HepG2 (cell line): ENCODE measurements around the gene KRT14. TPM values are rescaled to one million over a fixed set of nuclear protein-coding genes. Genes with fewer than 3 reads are reported as not detected.

Source experiments
- CEBPB ChIP-seq: IDR thresholded peaks from 2 replicates; pipeline ENCODE4 v1.6.1; 2011; ENCODE audit warnings: low read depth, low read length, improper control_type of control experiment, borderline replicate concordance
- ETV5 ChIP-seq: IDR thresholded peaks from 2 replicates; pipeline ENCODE4 v1.6.1; 2018; ENCODE audit warnings: missing biosample characterization, missing genetic modification reagents, inconsistent platforms, borderline replicate concordance
- GATAD2A ChIP-seq: IDR thresholded peaks from 2 replicates; pipeline ENCODE4 v1.6.1; 2016
- KLF13 ChIP-seq: sonication (generic); formaldehyde crosslinking; IDR thresholded peaks from 2 replicates; pipeline ENCODE4 v1.4.0; 2020; ENCODE audit warnings: mild to moderate bottlenecking, missing genetic modification reagents
- ZNF530 ChIP-seq: sonication (generic); formaldehyde crosslinking; IDR thresholded peaks from 2 replicates; pipeline ENCODE4 v1.5.0; 2020; ENCODE audit warnings: low read depth, mild to moderate bottlenecking, missing genetic modification reagents
- polyA plus RNA-seq, 8 experiments: library from polyadenylated mRNA; depleted of rRNA in 3 of 8; stranded (reverse) in 7 of 8; unstranded in 1 of 8; fragments of >200 nt; fragmentation: Illumina TruSeq in 4 of 8; extraction: Trizol in 4 of 8; gene quantifications; 2 replicates each; pipeline versions ENCODE4 v1.2.1 to v1.2.3, GENCODE V29; 2011 to 2016; ENCODE audit warnings: low read depth in 4 of 8, missing spikeins in 1 of 8, mixed read lengths in 1 of 8; ENCODE audit not compliant: insufficient read depth in 1 of 8
- total RNA-seq, 5 experiments: library from RNA; depleted of rRNA; stranded (reverse); fragments of >200 nt; fragmentation: Illumina TruSeq; extraction: Trizol; gene quantifications; 2 replicates each; pipeline ENCODE4 v1.2.3, GENCODE V29; 2016; ENCODE audit warnings: low read depth in 1 of 5
- TF ChIP-seq, protein P1 (sequence below): sonication (generic); formaldehyde crosslinking; IDR thresholded peaks from 2 replicates; pipeline ENCODE4 v1.5.1; 2020; ENCODE audit warnings: missing genetic modification reagents, mild to moderate bottlenecking, borderline replicate concordance

The KRT14 gene
- total and polyA plus RNA-seq, 2 of the 13 experiments (the other 11 are each of a cell fraction or from before 2014, with no cell fraction given): 0.09 TPM; not detected in 1

DNA sequence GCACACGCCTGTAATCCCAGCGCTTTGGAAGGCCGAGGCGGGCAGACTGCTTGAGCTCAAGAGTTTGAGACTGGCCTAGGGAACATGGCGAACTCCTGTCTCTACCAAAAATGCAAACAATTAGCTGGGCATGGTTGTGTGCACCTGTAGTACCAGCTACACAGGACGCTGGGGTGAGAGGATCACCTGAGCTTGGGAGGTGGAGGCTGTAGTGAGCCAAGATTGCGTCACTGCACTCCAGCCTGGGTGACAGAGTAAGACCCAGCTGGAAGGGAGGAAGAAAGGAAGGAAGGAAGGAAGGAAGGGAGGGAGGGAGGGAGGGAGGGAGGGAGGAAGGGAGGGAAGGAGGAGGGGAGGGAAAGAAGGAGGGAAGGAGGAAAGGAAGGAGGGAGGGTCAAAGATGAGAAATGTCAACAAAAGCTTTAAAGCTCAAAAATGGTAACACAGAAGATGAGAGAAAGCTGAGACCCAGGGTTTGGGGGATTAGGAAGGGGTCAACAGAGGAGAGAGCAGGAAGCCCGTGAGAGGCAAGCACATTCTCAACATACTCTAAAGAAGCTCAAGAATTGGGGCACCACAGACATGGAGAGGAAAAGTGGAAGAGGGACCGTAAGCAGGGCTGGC, 53.6 kb downstream of the KRT14 start (continued):
- TF ChIP-seq KLF13 (CRISPR knock-in tag) (no peak), ZNF530 (CRISPR knock-in tag) (no peak), CEBPB (peak; percentile 68), GATAD2A (no peak), ETV5 (CRISPR knock-in tag) (no peak)
- TF ChIP-seq, protein P1, sequence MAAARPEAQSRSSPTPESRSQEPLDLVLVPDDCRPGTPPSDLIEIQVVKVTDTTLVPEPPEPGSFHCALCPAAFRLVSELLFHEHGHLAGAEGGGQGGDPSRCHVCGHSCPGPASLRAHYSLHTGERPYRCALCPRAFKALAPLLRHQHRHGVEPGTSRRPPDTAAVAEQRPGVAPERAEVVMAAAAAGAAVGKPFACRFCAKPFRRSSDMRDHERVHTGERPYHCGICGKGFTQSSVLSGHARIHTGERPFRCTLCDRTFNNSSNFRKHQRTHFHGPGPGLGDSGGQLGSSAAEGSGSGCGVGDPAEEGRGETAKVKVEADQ (CRISPR knock-in tag): no peak

Other genes starting within 250 kb of the KRT14 start
- gene KRT33A, start 236.1 kb downstream of the KRT14 start, total RNA-seq (2016; rRNA removed; fragmentation: Illumina TruSeq; extraction: Trizol): not detected in 2 replicates
- gene KRT33A, start 236.1 kb downstream of the KRT14 start, polyA plus RNA-seq (2011; rRNA removed): not detected in 2 replicates
- gene KRT33B, start 217.1 kb downstream of the KRT14 start, total RNA-seq (2016; rRNA removed; fragmentation: Illumina TruSeq; extraction: Trizol): not detected in 2 replicates
- gene KRT33B, start 217.1 kb downstream of the KRT14 start, polyA plus RNA-seq (2011; rRNA removed): not detected in 2 replicates
- not detected in 2 replicates for gene KRT34, start 204.6 kb downstream of the KRT14 start, total RNA-seq (2016; rRNA removed; fragmentation: Illumina TruSeq; extraction: Trizol)
- gene KRT34, start 204.6 kb downstream of the KRT14 start, polyA plus RNA-seq (2011; rRNA removed): 0.05 TPM in 1 of 2 replicates, not detected in the other
- not detected in 2 replicates for gene KRT31, start 189.3 kb downstream of the KRT14 start, total RNA-seq (2016; rRNA removed; fragmentation: Illumina TruSeq; extraction: Trizol)
- 0.05 TPM in 2 replicates for gene KRT31, start 189.3 kb downstream of the KRT14 start, polyA plus RNA-seq (2011; rRNA removed)
- not detected in 2 replicates for gene KRT37, start 162.3 kb downstream of the KRT14 start, total RNA-seq (2016; rRNA removed; fragmentation: Illumina TruSeq; extraction: Trizol)
- gene KRT37, start 162.3 kb downstream of the KRT14 start, polyA plus RNA-seq (2011; rRNA removed): 0.69 and 0.76 TPM in 2 replicates
- gene KRT38, start 145.9 kb downstream of the KRT14 start, total RNA-seq (2016; rRNA removed; fragmentation: Illumina TruSeq; extraction: Trizol): not detected in 2 replicates
- not detected in 2 replicates for gene KRT38, start 145.9 kb downstream of the KRT14 start, polyA plus RNA-seq (2011; rRNA removed)
- not detected in 2 replicates for gene KRT32, start 119.5 kb downstream of the KRT14 start, total RNA-seq (2016; rRNA removed; fragmentation: Illumina TruSeq; extraction: Trizol)
- gene KRT32, start 119.5 kb downstream of the KRT14 start, polyA plus RNA-seq (2011; rRNA removed): not detected in 2 replicates
- gene KRT35, start 105.7 kb downstream of the KRT14 start, total RNA-seq (2016; rRNA removed; fragmentation: Illumina TruSeq; extraction: Trizol): not detected in 2 replicates
- gene KRT35, start 105.7 kb downstream of the KRT14 start, polyA plus RNA-seq (2011; rRNA removed): not detected in 2 replicates
- not detected in 2 replicates for gene KRT36, start 97.0 kb downstream of the KRT14 start, total RNA-seq (2016; rRNA removed; fragmentation: Illumina TruSeq; extraction: Trizol)
- not detected in 2 replicates for gene KRT36, start 97.0 kb downstream of the KRT14 start, polyA plus RNA-seq (2011; rRNA removed)
- not detected in 2 replicates for gene KRT13, start 81.3 kb downstream of the KRT14 start, total RNA-seq (2016; rRNA removed; fragmentation: Illumina TruSeq; extraction: Trizol)
- gene KRT13, start 81.3 kb downstream of the KRT14 start, polyA plus RNA-seq (2011; rRNA removed): 0.30 TPM in 1 of 2 replicates, not detected in the other
- 0.46 and 0.94 TPM in 2 replicates for gene KRT15, start 68.0 kb downstream of the KRT14 start, total RNA-seq (2016; rRNA removed; fragmentation: Illumina TruSeq; extraction: Trizol)
- gene KRT15, start 68.0 kb downstream of the KRT14 start, polyA plus RNA-seq (2011; rRNA removed): 0.63 and 1.2 TPM in 2 replicates
- 114 and 131 TPM in 2 replicates for gene KRT19, start 58.6 kb downstream of the KRT14 start, total RNA-seq (2016; rRNA removed; fragmentation: Illumina TruSeq; extraction: Trizol)
- 142 and 154 TPM in 2 replicates for gene KRT19, start 58.6 kb downstream of the KRT14 start, polyA plus RNA-seq (2011; rRNA removed)
- gene KRT9, start 14.8 kb downstream of the KRT14 start, total RNA-seq (2016; rRNA removed; fragmentation: Illumina TruSeq; extraction: Trizol): not detected in 2 replicates
- not detected in 2 replicates for gene KRT9, start 14.8 kb downstream of the KRT14 start, polyA plus RNA-seq (2011; rRNA removed)
- gene KRT16, start 25.9 kb upstream of the KRT14 start, total RNA-seq (2016; rRNA removed; fragmentation: Illumina TruSeq; extraction: Trizol): not detected in 2 replicates
- 0.07 TPM in 1 of 2 replicates, not detected in the other for gene KRT16, start 25.9 kb upstream of the KRT14 start, polyA plus RNA-seq (2011; rRNA removed)
- 0.52 and 0.82 TPM in 2 replicates for gene KRT17, start 37.7 kb upstream of the KRT14 start, total RNA-seq (2016; rRNA removed; fragmentation: Illumina TruSeq; extraction: Trizol)
- gene KRT17, start 37.7 kb upstream of the KRT14 start, polyA plus RNA-seq (2011; rRNA removed): 0.38 and 0.47 TPM in 2 replicates
- 147 and 199 TPM in 2 replicates for gene EIF1, start 102.0 kb upstream of the KRT14 start, total RNA-seq (2016; rRNA removed; fragmentation: Illumina TruSeq; extraction: Trizol)
- 388 and 517 TPM in 2 replicates for gene EIF1, start 102.0 kb upstream of the KRT14 start, polyA plus RNA-seq (2011; rRNA removed)
- gene GAST, start 125.4 kb upstream of the KRT14 start, total RNA-seq (2016; rRNA removed; fragmentation: Illumina TruSeq; extraction: Trizol): 0.42 TPM in 1 of 2 replicates, not detected in the other
- gene GAST, start 125.4 kb upstream of the KRT14 start, polyA plus RNA-seq (2011; rRNA removed): 0.32 and 0.65 TPM in 2 replicates
- gene HAP1, start 147.7 kb upstream of the KRT14 start, total RNA-seq (2016; rRNA removed; fragmentation: Illumina TruSeq; extraction: Trizol): 0.07 and 0.08 TPM in 2 replicates
- gene HAP1, start 147.7 kb upstream of the KRT14 start, polyA plus RNA-seq (2011; rRNA removed): 0.07 and 0.30 TPM in 2 replicates
- 20.6 and 20.9 TPM in 2 replicates for gene JUP, start 199.8 kb upstream of the KRT14 start, total RNA-seq (2016; rRNA removed; fragmentation: Illumina TruSeq; extraction: Trizol)
- gene JUP, start 199.8 kb upstream of the KRT14 start, polyA plus RNA-seq (2011; rRNA removed): 12.1 and 21.4 TPM in 2 replicates
- gene P3H4, start 225.1 kb upstream of the KRT14 start, total RNA-seq (2016; rRNA removed; fragmentation: Illumina TruSeq; extraction: Trizol): 13.5 and 37.1 TPM in 2 replicates
- 50.6 and 54.9 TPM in 2 replicates for gene P3H4, start 225.1 kb upstream of the KRT14 start, polyA plus RNA-seq (2011; rRNA removed)
- gene FKBP10, start 226.1 kb upstream of the KRT14 start, total RNA-seq (2016; rRNA removed; fragmentation: Illumina TruSeq; extraction: Trizol): 46.5 and 149 TPM in 2 replicates
- 543 and 573 TPM in 2 replicates for gene FKBP10, start 226.1 kb upstream of the KRT14 start, polyA plus RNA-seq (2011; rRNA removed)
- gene NT5C3B, start 249.3 kb upstream of the KRT14 start, total RNA-seq (2016; rRNA removed; fragmentation: Illumina TruSeq; extraction: Trizol): 92.1 and 104 TPM in 2 replicates
- gene NT5C3B, start 249.3 kb upstream of the KRT14 start, polyA plus RNA-seq (2011; rRNA removed): 119 and 126 TPM in 2 replicates